Measurements from ENCODE around the gene NKIRAS2.

The NKIRAS2 gene

DNA sequence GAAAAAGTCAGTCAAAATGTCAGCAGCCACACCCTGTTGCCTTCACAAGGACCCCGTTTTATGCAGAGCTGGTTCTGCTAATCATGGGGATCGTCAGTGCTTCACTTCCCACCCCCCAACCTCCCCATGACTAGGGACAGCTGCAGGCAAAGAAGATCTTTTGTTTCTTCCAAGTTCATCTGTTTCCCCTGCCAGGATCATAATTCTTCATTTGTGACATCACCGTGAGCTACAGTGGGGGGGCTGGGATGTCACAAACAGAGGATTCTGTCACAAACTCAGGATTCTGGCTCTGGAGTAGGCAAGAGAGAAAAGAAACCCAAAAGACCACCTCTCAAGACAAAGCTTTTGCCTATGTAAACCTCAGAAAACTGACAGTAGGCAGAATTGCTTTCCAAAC is 27.3 kb upstream of the NKIRAS2 start:
- no peak overlapping the region for H3K4me3 ChIP-seq (ENCODE audit: low read depth, low read length)
- DNase-seq (ENCODE audit: low read depth), result no peak
- TF ChIP-seq, protein P1, sequence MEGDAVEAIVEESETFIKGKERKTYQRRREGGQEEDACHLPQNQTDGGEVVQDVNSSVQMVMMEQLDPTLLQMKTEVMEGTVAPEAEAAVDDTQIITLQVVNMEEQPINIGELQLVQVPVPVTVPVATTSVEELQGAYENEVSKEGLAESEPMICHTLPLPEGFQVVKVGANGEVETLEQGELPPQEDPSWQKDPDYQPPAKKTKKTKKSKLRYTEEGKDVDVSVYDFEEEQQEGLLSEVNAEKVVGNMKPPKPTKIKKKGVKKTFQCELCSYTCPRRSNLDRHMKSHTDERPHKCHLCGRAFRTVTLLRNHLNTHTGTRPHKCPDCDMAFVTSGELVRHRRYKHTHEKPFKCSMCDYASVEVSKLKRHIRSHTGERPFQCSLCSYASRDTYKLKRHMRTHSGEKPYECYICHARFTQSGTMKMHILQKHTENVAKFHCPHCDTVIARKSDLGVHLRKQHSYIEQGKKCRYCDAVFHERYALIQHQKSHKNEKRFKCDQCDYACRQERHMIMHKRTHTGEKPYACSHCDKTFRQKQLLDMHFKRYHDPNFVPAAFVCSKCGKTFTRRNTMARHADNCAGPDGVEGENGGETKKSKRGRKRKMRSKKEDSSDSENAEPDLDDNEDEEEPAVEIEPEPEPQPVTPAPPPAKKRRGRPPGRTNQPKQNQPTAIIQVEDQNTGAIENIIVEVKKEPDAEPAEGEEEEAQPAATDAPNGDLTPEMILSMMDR (IDR thresholded peaks at IDR 0.05; ENCODE audit: low read depth, low read length, missing control alignments), result no peak
- in situ Hi-C loops (cut with HindIII; ENCODE audit: low sequenced_read_pairs), result no loop called here

DNA sequence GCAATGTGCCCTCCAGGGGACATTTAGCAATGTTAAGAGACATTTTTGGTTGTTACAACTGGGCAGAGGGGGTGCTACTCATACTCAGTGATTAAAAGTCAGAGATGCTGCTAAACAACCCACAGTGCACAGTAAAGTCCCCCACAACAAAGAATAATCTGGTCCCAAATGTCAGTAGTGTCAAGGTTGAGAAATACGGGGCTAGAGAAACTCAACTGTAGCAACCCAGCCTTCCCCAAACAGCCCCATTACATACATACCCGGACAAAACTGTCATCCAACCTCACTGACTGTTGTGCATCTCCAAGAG is 23.1 kb upstream of the NKIRAS2 start:
- in situ Hi-C loops (cut with HindIII; ENCODE audit: low sequenced_read_pairs), result no loop called here
- TF ChIP-seq, protein P1 (IDR thresholded peaks at IDR 0.05; ENCODE audit: low read depth, low read length, missing control alignments), result no peak
- H3K4me3 ChIP-seq (ENCODE audit: low read depth, low read length), result no peak overlapping the region
- no peak for DNase-seq (ENCODE audit: low read depth)

- in situ Hi-C loops (cut with HindIII; ENCODE audit: low sequenced_read_pairs), result no loop called here
- H3K4me3 ChIP-seq (ENCODE audit: low read depth, low read length), result no peak overlapping the region
- DNase-seq (ENCODE audit: low read depth), result no peak
- TF ChIP-seq, protein P1 (IDR thresholded peaks at IDR 0.05; ENCODE audit: low read depth, low read length, missing control alignments), result no peak
These were observed 21.4 kb upstream of the NKIRAS2 start for GRCh38 chr17:41998497-41998896.

- no peak overlapping the region for H3K4me3 ChIP-seq (ENCODE audit: low read depth, low read length)
- in situ Hi-C loops (cut with HindIII; ENCODE audit: low sequenced_read_pairs), result no loop called here
- DNase-seq (ENCODE audit: low read depth), result no peak
- TF ChIP-seq, protein P1 (IDR thresholded peaks at IDR 0.05; ENCODE audit: low read depth, low read length, missing control alignments), result no peak
These were observed 19.3 kb upstream of the NKIRAS2 start for GRCh38 chr17:42000413-42001133.

DNA sequence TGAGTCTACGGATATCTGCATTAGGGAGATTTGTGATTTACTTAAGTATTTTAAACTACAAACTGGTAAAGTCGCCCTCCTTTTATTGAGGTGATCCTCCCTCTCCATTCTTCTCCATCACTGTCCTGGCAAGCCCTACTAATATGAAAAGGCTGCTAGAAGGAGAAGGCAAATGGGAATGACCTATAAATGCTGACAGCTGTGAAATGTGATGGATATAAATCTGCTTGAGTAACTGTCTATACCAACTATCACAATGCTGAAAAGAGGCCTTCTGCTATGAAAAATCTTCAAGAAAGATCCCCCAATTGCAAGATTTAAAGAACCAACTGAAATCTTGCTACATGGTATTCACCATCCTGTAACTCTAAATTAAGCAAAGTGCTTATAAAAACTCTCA is 18.2 kb upstream of the NKIRAS2 start:
- TF ChIP-seq, protein P1 (IDR thresholded peaks at IDR 0.05; ENCODE audit: low read depth, low read length, missing control alignments), result no peak
- no peak for DNase-seq (ENCODE audit: low read depth)
- H3K4me3 ChIP-seq (ENCODE audit: low read depth, low read length), result no peak overlapping the region
- in situ Hi-C loops (cut with HindIII; ENCODE audit: low sequenced_read_pairs), result no loop called here

DNA sequence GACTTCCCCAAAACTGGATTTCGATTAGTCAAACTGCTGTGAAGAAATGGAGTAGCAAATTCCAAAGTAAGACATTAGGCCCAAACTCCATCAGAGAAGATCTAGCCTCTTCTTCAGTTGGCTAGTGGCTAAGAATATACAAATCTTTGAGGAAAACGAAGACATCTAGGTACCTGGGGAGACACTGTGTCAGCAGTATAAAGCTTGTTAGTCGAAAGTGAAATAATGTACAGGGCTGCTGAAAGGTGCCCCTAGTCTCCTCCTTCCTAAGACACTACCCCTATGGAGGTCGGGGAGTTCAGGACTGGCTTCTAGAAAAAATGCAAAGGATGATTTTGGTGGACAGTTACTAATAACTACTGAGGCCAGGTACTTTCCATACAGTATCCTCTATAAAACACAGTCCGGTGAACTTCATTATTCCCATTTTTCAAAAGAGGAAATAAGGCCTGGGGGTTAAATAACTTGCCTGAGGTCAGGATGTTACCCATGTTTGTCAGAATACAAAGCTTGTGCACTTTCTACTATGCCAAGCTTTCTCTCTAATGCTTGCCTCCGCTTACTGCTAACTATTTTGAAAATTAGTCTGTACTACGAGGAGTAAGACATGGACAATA is 17.6 kb upstream of the NKIRAS2 start:
- no peak for DNase-seq (ENCODE audit: low read depth)
- TF ChIP-seq, protein P1 (IDR thresholded peaks at IDR 0.05; ENCODE audit: low read depth, low read length, missing control alignments), result no peak
- H3K4me3 ChIP-seq (ENCODE audit: low read depth, low read length), result no peak overlapping the region
- in situ Hi-C loops (cut with HindIII; ENCODE audit: low sequenced_read_pairs), result no loop called here
